Kidney glomerular epithelial cell (primary cell): ENCODE data around the gene BTF3L4.

Experiments used
- DNase-seq: peaks from one replicate; lab custom pipeline; 2025; lab: John Stamatoyannopoulos, UW

BTF3L4 gene

DNA sequence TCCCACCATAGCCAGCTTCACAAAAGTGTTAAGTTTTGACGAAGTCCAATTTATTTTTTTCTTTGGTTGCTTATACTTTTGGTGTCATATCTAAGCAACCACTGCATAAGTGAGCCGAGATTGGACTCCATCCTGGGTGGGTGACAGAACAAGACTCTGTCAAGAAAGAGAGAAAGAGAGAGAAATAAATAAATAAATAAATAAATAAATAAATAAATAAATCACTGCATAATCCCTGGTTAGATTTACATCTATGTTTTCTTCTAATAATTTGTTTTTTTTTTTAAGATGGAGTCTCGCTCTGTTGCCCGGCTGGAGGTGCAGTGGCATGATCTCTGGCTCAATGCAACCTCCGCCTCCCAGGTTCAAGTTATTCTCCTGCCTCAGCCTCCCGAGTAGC lies 67.5 kb downstream of the BTF3L4 start:
- DNase-seq: no peak

DNA sequence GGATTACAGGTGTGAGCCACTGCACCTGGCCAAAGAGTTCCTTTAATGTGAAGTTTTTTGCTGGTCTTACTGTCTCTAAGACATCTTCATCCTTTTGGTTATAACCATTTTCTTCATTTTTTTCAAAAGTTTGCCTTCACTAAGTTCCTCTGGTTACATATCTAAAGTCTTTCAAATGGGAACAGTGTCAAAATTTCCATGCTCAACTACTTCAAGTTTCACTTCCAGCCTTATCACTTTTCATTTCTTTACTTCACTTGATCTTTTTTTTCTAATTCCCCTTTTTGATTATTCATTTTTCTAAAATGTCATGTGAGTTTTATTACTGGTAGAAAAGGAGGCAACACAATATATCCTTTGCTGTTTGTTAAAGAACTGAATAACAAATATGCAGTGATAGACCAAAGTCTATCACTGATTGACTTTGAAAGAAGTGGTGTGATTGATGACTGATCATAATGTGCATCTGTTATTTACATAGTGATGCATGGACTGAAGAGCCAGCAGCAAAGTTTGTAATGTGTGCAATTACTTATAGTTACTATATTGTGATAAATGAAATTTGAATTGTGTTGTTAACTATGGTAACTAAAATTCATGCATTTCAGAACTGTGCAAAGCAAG lies 69.8 kb downstream of the BTF3L4 start:
- no peak for DNase-seq

DNA sequence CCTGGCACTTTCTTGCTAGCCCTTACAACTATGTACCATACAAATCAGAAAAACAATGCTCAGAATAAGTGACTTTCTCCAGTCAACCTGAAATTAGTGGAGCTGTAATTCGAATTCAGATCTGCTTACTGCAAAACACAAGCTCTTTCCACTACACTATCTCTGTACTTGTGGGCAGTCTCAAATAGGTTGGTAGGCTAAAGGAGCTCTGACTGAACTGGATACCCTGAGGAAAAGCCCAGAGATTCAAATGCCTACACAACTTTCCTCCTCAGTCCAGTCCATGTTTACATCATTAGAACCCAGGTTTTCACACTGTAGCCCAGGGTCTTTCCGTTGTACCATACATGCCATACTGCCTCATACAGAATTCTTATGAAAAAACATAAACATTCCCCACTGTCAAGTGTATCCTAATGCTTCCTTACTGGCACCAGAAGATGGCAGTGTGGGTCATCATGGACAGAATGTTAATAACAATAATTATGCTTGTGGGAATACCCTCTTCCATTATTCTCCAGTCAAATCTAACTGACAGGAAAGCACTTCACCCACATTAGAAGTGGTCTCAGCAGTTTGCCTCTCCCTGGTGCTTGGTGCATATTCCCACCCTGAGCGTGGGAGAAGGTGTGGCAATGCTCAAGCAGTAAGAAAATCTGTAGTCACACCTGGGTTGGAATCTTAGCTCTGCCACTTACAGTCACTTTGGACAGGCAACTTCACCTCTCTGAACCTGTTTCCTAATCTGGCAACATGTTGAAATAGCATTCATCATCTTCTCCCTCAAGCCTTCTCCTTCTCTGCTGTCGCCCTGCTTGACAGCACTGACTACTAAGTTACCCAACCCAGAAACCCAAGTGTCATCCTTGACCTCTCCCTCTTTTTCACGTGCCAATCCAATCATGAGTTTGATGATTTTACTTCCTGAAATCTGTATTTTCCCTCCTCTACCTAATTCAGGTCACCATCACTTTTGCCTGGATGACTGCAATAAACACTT lies 71.4 kb downstream of the BTF3L4 start:
- peak; percentile 47 for DNase-seq

DNA sequence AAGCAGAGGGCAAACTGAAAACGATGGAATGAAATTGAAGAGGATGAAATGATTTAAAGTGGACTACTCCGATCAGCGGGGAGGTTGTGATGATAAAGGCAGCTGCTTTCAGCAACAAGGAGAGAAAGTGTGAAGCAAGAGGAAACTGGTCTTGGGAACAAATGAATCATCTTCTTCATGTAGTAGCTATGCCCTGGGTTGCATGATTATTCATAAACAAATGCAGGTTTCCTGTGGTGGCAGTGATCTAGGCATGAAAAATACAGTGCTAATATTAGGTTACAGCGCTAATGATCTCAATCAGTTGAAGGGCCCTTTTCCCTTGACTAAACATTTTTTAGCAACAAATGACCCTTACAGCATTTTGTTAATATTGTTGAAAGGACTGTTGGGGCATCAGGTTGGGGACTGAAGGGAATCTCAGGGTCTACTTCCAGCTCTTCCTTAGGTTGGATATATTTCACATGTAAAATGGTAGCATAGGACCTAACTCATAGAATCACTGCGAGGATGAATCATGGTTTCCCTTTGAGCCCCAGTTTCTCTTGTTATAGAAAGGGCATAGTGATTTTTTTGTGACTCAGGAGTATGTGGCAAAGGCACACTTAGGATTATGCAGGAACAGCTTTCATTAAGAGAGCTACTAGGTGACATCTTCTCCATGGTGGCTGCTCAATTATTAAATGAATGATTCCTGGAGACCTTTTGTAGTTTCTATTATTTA lies 83.9 kb downstream of the BTF3L4 start:
- DNase-seq: peak; percentile 28
